GM12878 (cell line): ENCODE data around the gene GCH1. TPM values are rescaled to one million over a fixed set of nuclear protein-coding genes. Genes with fewer than 3 reads are reported as not detected.

Experiments
- ATAC-seq: fragments of 200-7000 bp; cut with Tn5 transposase; 3 replicates; pipeline ENCODE4 v1.9.1; 2020; ENCODE audit warnings: mild to moderate bottlenecking, moderate library complexity
- BruUV-seq: library from RNA; stranded (reverse); fragments of 400-500 nt; replicated peaks from 2 replicates; lab custom pipeline; 2021; lab: Mats Ljungman, UMichigan
- CTCF ChIA-PET: fragments of 300-600 bp; sonication (Branson Sonifier 250); formaldehyde crosslinking; extraction: SDS; loops from one replicate; lab custom pipeline; 2021; ENCODE audit warnings: inconsistent platforms; lab: Yijun Ruan, JAX
- POLR2A ChIA-PET: fragments of 350-600 bp; formaldehyde crosslinking; extraction: SDS; loops from one replicate; lab custom pipeline; 2021; ENCODE audit warnings: inconsistent platforms; lab: Charles Lee
- RAD21 ChIA-PET: fragments of 300-600 bp; sonication (Branson Sonifier 250); formaldehyde crosslinking; loops from one replicate; lab custom pipeline; 2023; ENCODE audit warnings: antibody characterized with exemption; ENCODE audit not compliant: unreplicated experiment; lab: Charles Lee
- SMC1A ChIA-PET: fragments of 300-600 bp; sonication (Branson Sonifier 250); formaldehyde crosslinking; loops from one replicate; lab custom pipeline; 2023; ENCODE audit not compliant: unreplicated experiment, uncharacterized antibody; lab: Charles Lee
- DNase-seq: peaks from one replicate; pipeline ENCODE4 v3.0.0-alpha.2; 2011; ENCODE audit warnings: low read depth, low spot score
- FAIRE-seq: peaks from 3 replicates; lab custom pipeline; 2011; peaks lifted over from hg19 to GRCh38; lab: Jason Lieb, UNC
- H2AFZ ChIP-seq: 2 replicates; pipeline ENCODE4 v1.6.0; 2011; ENCODE audit warnings: low read depth, low read length, control low read depth; ENCODE audit not compliant: control insufficient read depth
- H3K27ac ChIP-seq: 2 replicates; pipeline ENCODE4 v1.5.1; 2011; ENCODE audit warnings: control low read depth; ENCODE audit not compliant: control insufficient read depth, insufficient read depth
- H3K27me3 ChIP-seq, 2 experiments: replicated peaks in 1 of 2; 2 replicates each; pipeline versions ENCODE4 v1.6.0 to v1.6.1; 2011; ENCODE audit warnings: low read length in 1 of 2; ENCODE audit not compliant: control insufficient read depth in 2 of 2, insufficient read depth in 2 of 2
- H3K36me3 ChIP-seq, 2 experiments: 2 replicates each; pipeline ENCODE4 v1.5.1; 2011; ENCODE audit warnings: low read length in 1 of 2; ENCODE audit not compliant: control insufficient read depth in 2 of 2, insufficient read depth in 2 of 2
- H3K4me1 ChIP-seq: 2 replicates; pipeline ENCODE4 v1.6.1; 2011; ENCODE audit warnings: mild to moderate bottlenecking, low read length, moderate library complexity, mixed read lengths; ENCODE audit not compliant: control insufficient read depth, insufficient read depth
- H3K4me2 ChIP-seq: 2 replicates; pipeline ENCODE4 v1.6.0; 2011; ENCODE audit warnings: control low read depth; ENCODE audit not compliant: control insufficient read depth, insufficient read depth
- H3K4me3 ChIP-seq: fragments of 200-600 bp; sonication (generic); 2 replicates; pipeline ENCODE4 v1.5.1; 2016
- H3K79me2 ChIP-seq: 2 replicates; pipeline ENCODE4 v1.6.0; 2011; ENCODE audit warnings: low read length; ENCODE audit not compliant: control insufficient read depth, insufficient read depth
- H3K9ac ChIP-seq: 2 replicates; pipeline ENCODE4 v1.8.0; 2011; ENCODE audit warnings: low read length, control low read depth, mixed read lengths; ENCODE audit not compliant: control insufficient read depth, insufficient read depth
- H3K9me3 ChIP-seq: replicated peaks from 3 replicates; pipeline ENCODE4 v1.5.1; 2011; ENCODE audit warnings: mild to moderate bottlenecking, low read length; ENCODE audit not compliant: control insufficient read depth, insufficient read depth
- H4K20me1 ChIP-seq: 2 replicates; pipeline ENCODE4 v1.6.0; 2011; ENCODE audit not compliant: control insufficient read depth, insufficient read depth
- IKZF1 ChIP-seq: fragments of 450-650 bp; conservative IDR thresholded peaks from 2 replicates; pipeline ENCODE4 v1.6.1; 2017; ENCODE audit warnings: antibody characterized with exemption, mild to moderate bottlenecking
- NFXL1 ChIP-seq: fragments of 450-650 bp; IDR thresholded peaks from 2 replicates; pipeline ENCODE4 v1.6.1; 2017; ENCODE audit warnings: antibody characterized with exemption, mild to moderate bottlenecking, borderline replicate concordance
- PBX3 ChIP-seq: IDR thresholded peaks from 2 replicates; pipeline ENCODE4 v1.6.1; 2011; ENCODE audit warnings: mild to moderate bottlenecking, low read depth, low read length, moderate library complexity; ENCODE audit not compliant: insufficient replicate concordance
- SREBF1 ChIP-seq: IDR thresholded peaks from 2 replicates; pipeline ENCODE4 v1.6.1; 2012; ENCODE audit warnings: mild to moderate bottlenecking, low read length
- WGBS: methylation state at CpG from one replicate; pipeline ENCODE4 v1.1.6; 2016; ENCODE audit warnings: low lambda C conversion rate; ENCODE audit not compliant: insufficient replicate concordance, insufficient coverage; ENCODE audit errors: missing lambda C conversion rate; 5-methylcytosine and 5-hydroxymethylcytosine counted together
- in situ Hi-C: fragments of 300-500 bp; cut with MboI; formaldehyde crosslinking; loops from 9 replicates; pipeline ENCODE4 v1.14.3; 2018; ENCODE audit warnings: mixed read lengths
- intact Hi-C: fragments of 100-400 bp; cut with micrococcal nuclease; formaldehyde crosslinking; loops from one replicate; pipeline ENCODE4 v1.14.2; 2022; ENCODE audit not compliant: unreplicated experiment
- polyA plus RNA-seq, 11 experiments: library from polyadenylated mRNA; depleted of rRNA in 4 of 11; unstranded in 6 of 11; stranded (reverse) in 5 of 11; fragments of >200 nt; fragmentation: Nextera tagmentation in 4 of 11; fragmentation: Illumina TruSeq in 1 of 11; extraction: Ambion mirVana in 4 of 11; extraction: Trizol in 1 of 11; gene quantifications; 1 replicate in 1 of 11; 2 replicates in 10 of 11; pipeline versions ENCODE4 v1.2.1 to v1.2.3, GENCODE V29; 2011 to 2016; ENCODE audit warnings: inconsistent platforms in 2 of 11, missing spikeins in 2 of 11, low read depth in 1 of 11
- total RNA-seq, 4 experiments: library from RNA; depleted of rRNA in 3 of 4; stranded (reverse); fragments of >200 nt in 3 of 4; fragmentation: Illumina TruSeq in 1 of 4; extraction: Trizol in 1 of 4; gene quantifications; 2 replicates each; pipeline versions ENCODE4 v1.2.1 to v1.2.3, GENCODE V29; 2013 to 2021
- TF ChIP-seq, protein P1 (sequence below): fragments of 450-650 bp; IDR thresholded peaks from 2 replicates; pipeline ENCODE4 v1.6.1; 2018; ENCODE audit warnings: mild to moderate bottlenecking, low read depth, moderate library complexity; ENCODE audit not compliant: partially characterized antibody

Gene GCH1
- total and polyA plus RNA-seq, 10 of the 15 experiments (the other 5 are each of a cell fraction or from before 2014, with no cell fraction given), result 25.1 to 37.0 (median 33.8) TPM

GRCh38 chr14:54829486-54830224 lies 73.0 kb downstream of the GCH1 start:
- ATAC-seq (no peak), DNase-seq (no peak), FAIRE-seq (no peak)
- 48% methylated on average over 8 of the region's 8 CpGs for WGBS
- Histone ChIP-seq H3K4me1 (no peaks in the 10 kb centered on the region), H4K20me1 (no peaks in the 10 kb centered on the region), H3K4me2 (no peak overlapping the region), H3K4me3 (no peak overlapping the region), H3K27ac (no peak overlapping the region), H2AFZ (no peak overlapping the region), H3K9me3 (no peaks in the 10 kb centered on the region; the same call in 2 of the 3 replicates), H3K27me3 (no peaks in the 10 kb centered on the region), H3K36me3 (no peaks in the 10 kb centered on the region), H3K79me2 (no peaks in the 10 kb centered on the region), H3K9ac (no peak overlapping the region)
- ChIA-PET SMC1A (interaction anchor here (0.7 kb wide), 1 partner anchor 1261 kb away, joined by 3 read pairs; no protein-coding TSS in a partner anchor), CTCF (no interaction called here), POLR2A (interaction anchor here (0.6 kb wide), 1 partner anchor 45 kb away, joined by 3 read pairs; no protein-coding TSS in a partner anchor), RAD21 (no interaction called here)
- BruUV-seq, result no TSS peak
- TF ChIP-seq, protein P1, sequence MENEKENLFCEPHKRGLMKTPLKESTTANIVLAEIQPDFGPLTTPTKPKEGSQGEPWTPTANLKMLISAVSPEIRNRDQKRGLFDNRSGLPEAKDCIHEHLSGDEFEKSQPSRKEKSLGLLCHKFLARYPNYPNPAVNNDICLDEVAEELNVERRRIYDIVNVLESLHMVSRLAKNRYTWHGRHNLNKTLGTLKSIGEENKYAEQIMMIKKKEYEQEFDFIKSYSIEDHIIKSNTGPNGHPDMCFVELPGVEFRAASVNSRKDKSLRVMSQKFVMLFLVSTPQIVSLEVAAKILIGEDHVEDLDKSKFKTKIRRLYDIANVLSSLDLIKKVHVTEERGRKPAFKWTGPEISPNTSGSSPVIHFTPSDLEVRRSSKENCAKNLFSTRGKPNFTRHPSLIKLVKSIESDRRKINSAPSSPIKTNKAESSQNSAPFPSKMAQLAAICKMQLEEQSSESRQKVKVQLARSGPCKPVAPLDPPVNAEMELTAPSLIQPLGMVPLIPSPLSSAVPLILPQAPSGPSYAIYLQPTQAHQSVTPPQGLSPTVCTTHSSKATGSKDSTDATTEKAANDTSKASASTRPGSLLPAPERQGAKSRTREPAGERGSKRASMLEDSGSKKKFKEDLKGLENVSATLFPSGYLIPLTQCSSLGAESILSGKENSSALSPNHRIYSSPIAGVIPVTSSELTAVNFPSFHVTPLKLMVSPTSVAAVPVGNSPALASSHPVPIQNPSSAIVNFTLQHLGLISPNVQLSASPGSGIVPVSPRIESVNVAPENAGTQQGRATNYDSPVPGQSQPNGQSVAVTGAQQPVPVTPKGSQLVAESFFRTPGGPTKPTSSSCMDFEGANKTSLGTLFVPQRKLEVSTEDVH, result no peak
- TF ChIP-seq PBX3 (no peak), IKZF1 (no peak), NFXL1 (no peak), SREBF1 (no peak)
- intact Hi-C loops (no loop called here), in situ Hi-C loops (no loop called here)
